Endothelial cell of umbilical vein (primary cell): ENCODE results near the gene ARHGEF16. TPM values are rescaled to one million over a fixed set of nuclear protein-coding genes. Genes with fewer than 3 reads are reported as not detected.

Experiments used
- BruUV-seq: library from RNA; stranded (reverse); fragments of 400-500 nt; replicated peaks from 2 replicates; lab custom pipeline; 2021; lab: Mats Ljungman, UMichigan
- CTCF ChIA-PET: fragments of 300-600, 350-600 bp; sonication (Branson Sonifier 250); formaldehyde crosslinking; loops from one replicate; lab custom pipeline; 2021; ENCODE audit warnings: antibody characterized with exemption, inconsistent platforms; lab: Charles Lee
- POLR2A ChIA-PET: fragments of 300-600, 350-600 bp; sonication (Branson Sonifier 250); formaldehyde crosslinking; loops from one replicate; lab custom pipeline; 2021; ENCODE audit warnings: antibody characterized with exemption, inconsistent platforms; lab: Charles Lee
- DNase-seq: peaks from one replicate; pipeline ENCODE4 v3.0.0-alpha.2; 2011; ENCODE audit warnings: low read depth, low spot score
- FAIRE-seq: peaks from 2 replicates; lab custom pipeline; 2011; peaks lifted over from hg19 to GRCh38; lab: Jason Lieb, UNC
- H2AFZ ChIP-seq: 2 replicates; pipeline ENCODE4 v1.6.0; 2012; ENCODE audit warnings: low read depth, low read length, control low read depth, inconsistent platforms
- H3K27ac ChIP-seq: 2 replicates; pipeline ENCODE4 v1.5.1; 2011; ENCODE audit warnings: low read depth, mild to moderate bottlenecking, control low read depth, low read length, moderate library complexity; ENCODE audit not compliant: insufficient read depth
- H3K27me3 ChIP-seq, 2 experiments: 2 replicates each; pipeline versions ENCODE4 v1.6.0 to v1.6.1; 2011; ENCODE audit warnings: low read length in 2 of 2, mixed read lengths in 1 of 2; ENCODE audit not compliant: control insufficient read depth in 2 of 2, insufficient read depth in 2 of 2
- H3K36me3 ChIP-seq, 2 experiments: 2 replicates in 1 of 2; 3 replicates in 1 of 2; pipeline ENCODE4 v1.5.1; 2011; ENCODE audit warnings: low read length in 2 of 2, mild to moderate bottlenecking in 1 of 2, moderate library complexity in 1 of 2; ENCODE audit not compliant: control insufficient read depth in 2 of 2, insufficient read depth in 2 of 2; ENCODE audit errors: extremely low read depth in 1 of 2
- H3K4me1 ChIP-seq: 3 replicates; pipeline ENCODE4 v1.5.1; 2011; ENCODE audit warnings: mild to moderate bottlenecking, low read length; ENCODE audit not compliant: control insufficient read depth, insufficient read depth; ENCODE audit errors: extremely low read depth
- H3K4me2 ChIP-seq: 2 replicates; pipeline ENCODE4 v1.6.1; 2011; ENCODE audit warnings: low read length, control low read depth, mixed read lengths; ENCODE audit not compliant: insufficient read depth
- H3K4me3 ChIP-seq, 3 experiments: fragments of 200-600 bp in 1 of 3; sonication (generic), shearing (Covaris generic) in 1 of 3; replicated peaks in 1 of 3; 2 replicates each; pipeline ENCODE4 v1.5.1; 2011 to 2016; ENCODE audit warnings: control low read depth in 3 of 3, low read length in 3 of 3, mild to moderate bottlenecking in 2 of 3, inconsistent platforms in 1 of 3, low read depth in 1 of 3, moderate library complexity in 1 of 3; ENCODE audit not compliant: insufficient read depth in 1 of 3
- H3K79me2 ChIP-seq: 2 replicates; pipeline ENCODE4 v1.6.0; 2012; ENCODE audit warnings: low read length, inconsistent platforms; ENCODE audit not compliant: control insufficient read depth, insufficient read depth
- H3K9ac ChIP-seq: replicated peaks from 2 replicates; pipeline ENCODE3; 2011; ENCODE audit warnings: low read length, control low read depth; ENCODE audit not compliant: insufficient read depth; ENCODE audit errors: extremely low read depth
- H3K9me1 ChIP-seq: replicated peaks from 3 replicates; pipeline ENCODE4 v1.6.0; 2011; ENCODE audit warnings: mild to moderate bottlenecking, low read length; ENCODE audit not compliant: control insufficient read depth, insufficient read depth; ENCODE audit errors: extremely low read depth
- H3K9me3 ChIP-seq: replicated peaks from 2 replicates; pipeline ENCODE4 v1.5.1; 2012; ENCODE audit warnings: low read length, inconsistent platforms; ENCODE audit not compliant: control insufficient read depth, insufficient read depth
- H4K20me1 ChIP-seq: replicated peaks from 2 replicates; pipeline ENCODE3; 2011; ENCODE audit warnings: mild to moderate bottlenecking, low read length; ENCODE audit not compliant: control insufficient read depth, insufficient read depth; ENCODE audit errors: extremely low read depth
- EZH2 ChIP-seq: IDR thresholded peaks from 2 replicates; pipeline ENCODE4 v1.6.1; 2012; ENCODE audit warnings: borderline replicate concordance, low read depth, mild to moderate bottlenecking, moderate library complexity, low read length, inconsistent platforms; ENCODE audit not compliant: severe bottlenecking
- FOS ChIP-seq: IDR thresholded peaks from 2 replicates; pipeline ENCODE4 v1.6.1; 2011; ENCODE audit warnings: mild to moderate bottlenecking, low read length, moderate library complexity, borderline replicate concordance; ENCODE audit not compliant: insufficient read depth
- GATA2 ChIP-seq: IDR thresholded peaks from 2 replicates; pipeline ENCODE4 v1.7.0; 2011; ENCODE audit warnings: low read depth, mild to moderate bottlenecking, moderate library complexity, mixed read lengths, low read length; ENCODE audit not compliant: insufficient read length, insufficient read depth
- JUN ChIP-seq: IDR thresholded peaks from 2 replicates; pipeline ENCODE4 v1.6.1; 2011; ENCODE audit warnings: borderline replicate concordance, low read depth; ENCODE audit not compliant: insufficient read length, insufficient read depth
- MYC ChIP-seq: IDR thresholded peaks from one replicate; pipeline ENCODE4 v1.6.1; 2011; ENCODE audit warnings: mild to moderate bottlenecking, low read depth, low read length
- POLR2A ChIP-seq: IDR thresholded peaks from 2 replicates; pipeline ENCODE4 v1.6.1; 2012; ENCODE audit warnings: low read depth, mild to moderate bottlenecking, control low read depth, low read length
- POLR2AphosphoS5 ChIP-seq: IDR thresholded peaks from 2 replicates; pipeline ENCODE4 v1.6.1; 2012; ENCODE audit warnings: low read depth, mild to moderate bottlenecking, control low read depth, low read length, moderate library complexity; ENCODE audit not compliant: insufficient read depth
- dilution Hi-C: fragments of 300-500 bp; cut with MboI; formaldehyde crosslinking; loops from one replicate; pipeline ENCODE4 v1.15.0; 2019; ENCODE audit warnings: low sequenced_read_pairs; ENCODE audit not compliant: extremely low pct_ligation_motif_present
- intact Hi-C: fragments of 100-400 bp; cut with micrococcal nuclease; formaldehyde crosslinking; loops from one replicate; pipeline ENCODE4 v1.10.0; 2022
- polyA plus RNA-seq, 4 experiments: library from polyadenylated mRNA; depleted of rRNA in 3 of 4; stranded (reverse) in 3 of 4; unstranded in 1 of 4; fragments of >200 nt; gene quantifications; 2 replicates each; pipeline versions ENCODE4 v1.2.1 to v1.2.3, GENCODE V29; 2011 to 2012; ENCODE audit warnings: missing spikeins in 1 of 4
- total RNA-seq: library from RNA; stranded (reverse); gene quantifications from 2 replicates; pipeline ENCODE4 v1.2.3, GENCODE V29; 2021
- TF ChIP-seq, protein P1 (sequence below), 2 donors: IDR thresholded peaks; 1 replicate in 1 of 2; 2 replicates in 1 of 2; pipeline ENCODE4 v1.5.1; 2011; ENCODE audit warnings: low read length in 2 of 2, mild to moderate bottlenecking in 2 of 2, moderate library complexity in 2 of 2, control low read depth in 1 of 2, inconsistent platforms in 1 of 2, low read depth in 1 of 2; ENCODE audit not compliant: insufficient read depth in 1 of 2; ENCODE audit errors: extremely low read depth in 1 of 2
- TF ChIP-seq, protein P2 (sequence below): IDR thresholded peaks from 2 replicates; pipeline ENCODE4 v1.6.1; 2011; ENCODE audit not compliant: insufficient read depth, insufficient read length

The ARHGEF16 gene
- total and polyA plus RNA-seq, 2 donors (not counting 3 experiments of a cell fraction or from before 2014, with no cell fraction given), result 0.52 to 1.3 TPM

DNA sequence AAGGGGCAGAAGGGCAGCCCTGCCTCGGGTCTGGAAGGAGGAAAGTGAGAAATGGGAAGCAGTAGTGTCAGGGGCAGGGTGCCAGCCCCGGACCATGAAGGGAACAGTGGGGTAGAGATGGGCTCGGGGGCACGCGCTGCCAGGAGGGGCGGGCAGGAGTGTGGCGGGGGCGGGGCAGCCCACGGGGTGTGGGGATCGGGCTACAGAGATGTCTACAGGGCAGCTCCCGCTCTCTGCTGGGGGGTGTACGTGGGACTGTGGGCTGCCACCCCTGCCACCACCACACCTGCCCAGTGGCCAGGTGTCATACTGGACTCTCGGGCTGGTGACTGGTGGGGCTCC, 7.4 kb downstream of the ARHGEF16 start:
- ChIA-PET CTCF (no interaction called here), POLR2A (no interaction called here)
- no peaks in the 10 kb centered on the region for H3K4me1 ChIP-seq
- no peaks in the 10 kb centered on the region for H4K20me1 ChIP-seq
- no peak overlapping the region for H3K4me3 ChIP-seq
- DNase-seq (no peak), FAIRE-seq (no peak)
- TF ChIP-seq EZH2 (no peak), MYC (no peak), POLR2AphosphoS5 (no peak), JUN (no peak), POLR2A (no peak), FOS (no peak), GATA2 (no peak)
- TF ChIP-seq, protein P1, sequence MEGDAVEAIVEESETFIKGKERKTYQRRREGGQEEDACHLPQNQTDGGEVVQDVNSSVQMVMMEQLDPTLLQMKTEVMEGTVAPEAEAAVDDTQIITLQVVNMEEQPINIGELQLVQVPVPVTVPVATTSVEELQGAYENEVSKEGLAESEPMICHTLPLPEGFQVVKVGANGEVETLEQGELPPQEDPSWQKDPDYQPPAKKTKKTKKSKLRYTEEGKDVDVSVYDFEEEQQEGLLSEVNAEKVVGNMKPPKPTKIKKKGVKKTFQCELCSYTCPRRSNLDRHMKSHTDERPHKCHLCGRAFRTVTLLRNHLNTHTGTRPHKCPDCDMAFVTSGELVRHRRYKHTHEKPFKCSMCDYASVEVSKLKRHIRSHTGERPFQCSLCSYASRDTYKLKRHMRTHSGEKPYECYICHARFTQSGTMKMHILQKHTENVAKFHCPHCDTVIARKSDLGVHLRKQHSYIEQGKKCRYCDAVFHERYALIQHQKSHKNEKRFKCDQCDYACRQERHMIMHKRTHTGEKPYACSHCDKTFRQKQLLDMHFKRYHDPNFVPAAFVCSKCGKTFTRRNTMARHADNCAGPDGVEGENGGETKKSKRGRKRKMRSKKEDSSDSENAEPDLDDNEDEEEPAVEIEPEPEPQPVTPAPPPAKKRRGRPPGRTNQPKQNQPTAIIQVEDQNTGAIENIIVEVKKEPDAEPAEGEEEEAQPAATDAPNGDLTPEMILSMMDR (IDR thresholded peaks at IDR 0.05; ENCODE audit: extremely low read depth in 1 of 2, insufficient read depth in 1 of 2, low read depth in 1 of 2, low read length in 2 of 2), result no peak
- TF ChIP-seq, protein P2, sequence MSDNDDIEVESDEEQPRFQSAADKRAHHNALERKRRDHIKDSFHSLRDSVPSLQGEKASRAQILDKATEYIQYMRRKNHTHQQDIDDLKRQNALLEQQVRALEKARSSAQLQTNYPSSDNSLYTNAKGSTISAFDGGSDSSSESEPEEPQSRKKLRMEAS, result no peak
- H3K9ac ChIP-seq, result no peak overlapping the region
- H3K79me2 ChIP-seq, result no peaks in the 10 kb centered on the region
- no peak overlapping the region for H3K4me2 ChIP-seq
- no peaks in the 10 kb centered on the region for H3K9me3 ChIP-seq
- H3K36me3 ChIP-seq, result no peaks in the 10 kb centered on the region
- no peaks in the 10 kb centered on the region for H3K27me3 ChIP-seq
- BruUV-seq, result no TSS peak
- no peaks in the 10 kb centered on the region for H3K9me1 ChIP-seq
- H2AFZ ChIP-seq, result no peak overlapping the region
- no peak overlapping the region for H3K27ac ChIP-seq
- dilution Hi-C loops (no loop called here), intact Hi-C loops (no loop called here)
